Esophagus squamous epithelium (tissue), 5 donors: ENCODE measurements around the gene MYO1D. TPM values are rescaled to one million over a fixed set of nuclear protein-coding genes. Genes with fewer than 3 reads are reported as not detected.
A peak's percentile ranks its signal among the peaks of the same experiment; 100 is the strongest.

Experiments
- DNase-seq: peaks from one replicate; lab custom pipeline; 2025; lab: John Stamatoyannopoulos, UW
- H3K27ac ChIP-seq, 4 donors: fragments of 200-600 bp; sonication (generic); one replicate each; pipeline ENCODE4 v1.5.1; 2016 to 2019; ENCODE audit warnings: mild to moderate bottlenecking in 1 of 4
- H3K27me3 ChIP-seq, 4 donors: fragments of 200-600 bp; sonication (generic); 1 replicate in 3 of 4; 2 replicates in 1 of 4; pipeline versions ENCODE4 v1.5.1 to v1.6.0; 2017 to 2021; ENCODE audit warnings: antibody characterized with exemption in 1 of 4
- H3K36me3 ChIP-seq, 3 donors: fragments of 200-600 bp; sonication (generic); one replicate each; pipeline ENCODE4 v1.5.1; 2016 to 2019
- H3K4me1 ChIP-seq, 3 donors: fragments of 200-600 bp; sonication (generic); one replicate each; pipeline ENCODE4 v1.5.1; 2017 to 2019
- H3K4me3 ChIP-seq, 4 donors: fragments of 200-600 bp; sonication (generic); 1 replicate in 3 of 4; 2 replicates in 1 of 4; pipeline ENCODE4 v1.5.1; 2016 to 2019; ENCODE audit warnings: mild to moderate bottlenecking in 2 of 4, moderate library complexity in 1 of 4
- H3K9me3 ChIP-seq, 3 donors: fragments of 200-600 bp; sonication (generic); one replicate each; pipeline ENCODE4 v1.5.1; 2016 to 2019
- CTCF ChIP-seq, 6 experiments: fragments of 450-650 bp in 4 of 6; fragments of 200-600 bp in 2 of 6; sonication (generic) in 2 of 6; IDR thresholded peaks; one replicate each; pipeline ENCODE4 v1.5.1; 2016 to 2019; ENCODE audit warnings: antibody characterized with exemption in 6 of 6, mild to moderate bottlenecking in 4 of 6, moderate library complexity in 4 of 6
- POLR2A ChIP-seq, 4 donors: fragments of 450-650 bp; IDR thresholded peaks; one replicate each; pipeline ENCODE4 v1.6.1; 2017; ENCODE audit warnings: antibody characterized with exemption in 4 of 4, mild to moderate bottlenecking in 4 of 4, moderate library complexity in 3 of 4
- WGBS, 2 donors: methylation state at CpG; one replicate each; pipeline ENCODE4 v1.1.5; 2018; 5-methylcytosine and 5-hydroxymethylcytosine counted together
- intact Hi-C: fragments of 100-400 bp; cut with DNase I; formaldehyde crosslinking; loops from one replicate; pipeline ENCODE4 v1.15.0; 2022
- total RNA-seq, 4 donors: library from RNA; depleted of rRNA; stranded (reverse); fragments of >200 nt; gene quantifications; one replicate each; pipeline ENCODE4 v1.1.0, GENCODE V29; 2016
- donor health status: DM: yes; HTN: yes; CAD: no.

MYO1D gene
- total RNA-seq, 4 donors from 2014 or later = 58.8 to 86.8 (median 64.3) TPM

- no peak for DNase-seq
- Histone ChIP-seq H3K36me3 (peaks cover 0 to 9% (median 0%) of the 10 kb centered on the region in 3 donors), H3K27ac (no peak overlapping the region), H3K4me1 (peaks cover 0 to 25% (median 4%) of the 10 kb centered on the region in 3 donors), H3K27me3 (no peaks in the 10 kb centered on the region), H3K9me3 (no peaks in the 10 kb centered on the region), H3K4me3 (no peak overlapping the region)
- intact Hi-C loops = no loop called here
- TF ChIP-seq POLR2A (IDR thresholded peaks at IDR 0.05) (no peak), CTCF (IDR thresholded peaks at IDR 0.05) (no peak)
Observed at GRCh38 chr17:32608267-32608666, 268.7 kb downstream of the MYO1D start.

GRCh38 chr17:32604966-32605365 is 272.0 kb downstream of the MYO1D start:
- no peak for DNase-seq
- H3K4me1 ChIP-seq = peaks cover 0 to 14% (median 4%) of the 10 kb centered on the region in 3 donors
- peaks cover 0 to 22% (median 0%) of the 10 kb centered on the region in 3 donors for H3K36me3 ChIP-seq
- no peak overlapping the region for H3K27ac ChIP-seq
- H3K4me3 ChIP-seq = no peak overlapping the region
- intact Hi-C loops = no loop called here
- no peaks in the 10 kb centered on the region for H3K27me3 ChIP-seq
- WGBS, 2 donors = 81 to 84% methylated on average over 4 of the region's 4 CpGs
- no peaks in the 10 kb centered on the region for H3K9me3 ChIP-seq
- no peak for TF ChIP-seq POLR2A (IDR thresholded peaks at IDR 0.05)
- no peak for TF ChIP-seq CTCF (IDR thresholded peaks at IDR 0.05)

GRCh38 chr17:32602396-32602795 is 274.5 kb downstream of the MYO1D start:
- H3K4me1 ChIP-seq = peaks cover 0 to 16% (median 5%) of the 10 kb centered on the region in 3 donors
- intact Hi-C loops = no loop called here
- H3K36me3 ChIP-seq = peaks cover 0 to 27% (median 0%) of the 10 kb centered on the region in 3 donors
- H3K4me3 ChIP-seq = no peak overlapping the region
- H3K9me3 ChIP-seq = no peaks in the 10 kb centered on the region
- H3K27ac ChIP-seq = peak overlapping the region in 1 of 4 donors; percentile 16
- DNase-seq = no peak
- no peaks in the 10 kb centered on the region for H3K27me3 ChIP-seq
- TF ChIP-seq POLR2A (IDR thresholded peaks at IDR 0.05) (no peak), CTCF (IDR thresholded peaks at IDR 0.05) (no peak)
- WGBS, 2 donors = 69 to 79% methylated on average over 2 of the region's 2 CpGs

GRCh38 chr17:32601866-32602265 is 275.1 kb downstream of the MYO1D start:
- DNase-seq = no peak
- no peaks in the 10 kb centered on the region for H3K27me3 ChIP-seq
- intact Hi-C loops = no loop called here
- H3K27ac ChIP-seq = peak overlapping the region in 1 of 4 donors; percentile 16
- H3K9me3 ChIP-seq = no peaks in the 10 kb centered on the region
- peaks cover 0 to 27% (median 0%) of the 10 kb centered on the region in 3 donors for H3K36me3 ChIP-seq
- no peak for TF ChIP-seq POLR2A (IDR thresholded peaks at IDR 0.05)
- no peak for TF ChIP-seq CTCF (IDR thresholded peaks at IDR 0.05)
- H3K4me1 ChIP-seq = peaks cover 0 to 19% (median 5%) of the 10 kb centered on the region in 3 donors
- H3K4me3 ChIP-seq = no peak overlapping the region
- 45 to 59% methylated on average over 2 of the region's 2 CpGs for WGBS, 2 donors

- WGBS, 2 donors = 35 to 58% methylated on average over 2 of the region's 2 CpGs
- no peak for DNase-seq
- H3K4me1 ChIP-seq = peaks cover 0 to 22% (median 5%) of the 10 kb centered on the region in 3 donors
Observed at GRCh38 chr17:32596628-32597027, 280.3 kb downstream of the MYO1D start.

More at GRCh38 chr17:32596628-32597027, 280.3 kb downstream of the MYO1D start:
- Histone ChIP-seq H3K27me3 (no peaks in the 10 kb centered on the region), H3K9me3 (no peaks in the 10 kb centered on the region), H3K27ac (peak overlapping the region in 2 of 4 donors; percentile 9 to 72), H3K4me3 (no peak overlapping the region), H3K36me3 (peaks cover 0 to 18% (median 0%) of the 10 kb centered on the region in 3 donors)
- no peak for TF ChIP-seq POLR2A (IDR thresholded peaks at IDR 0.05)
- no peak for TF ChIP-seq CTCF (IDR thresholded peaks at IDR 0.05)
- intact Hi-C loops = no loop called here
